ENCODE results near the gene PYM1. TPM values are rescaled to one million over a fixed set of nuclear protein-coding genes. Genes with fewer than 3 reads are reported as not detected.
"Not testable (repeated sequence)": the region's sequence is repeated elsewhere in the genome, so short reads cannot be mapped to it uniquely, and the experiment has no call there.

Gene PYM1
- total RNA-seq, 1 donor from 2014 or later = 20.0 TPM

GRCh38 chr12:55938826-55939501 is 11.3 kb upstream of the PYM1 start:
- DNase-seq = no peak

- DNase-seq = no peak
Observed at GRCh38 chr12:55937981-55938380, 10.3 kb upstream of the PYM1 start.

GRCh38 chr12:55935738-55936151 is 8.1 kb upstream of the PYM1 start:
- DNase-seq = no peak

GRCh38 chr12:55934773-55935172 is 7.1 kb upstream of the PYM1 start:
- no peak for DNase-seq

GRCh38 chr12:55933799-55934742 is 6.4 kb upstream of the PYM1 start:
- no peak for DNase-seq

GRCh38 chr12:55933169-55933798 is 5.6 kb upstream of the PYM1 start:
- DNase-seq = no peak

- DNase-seq = peak; percentile 7
Observed at GRCh38 chr12:55932551-55932910, 4.8 kb upstream of the PYM1 start.

GRCh38 chr12:55931780-55932550 is 4.3 kb upstream of the PYM1 start:
- peak; percentile 27 for DNase-seq

- no peak for DNase-seq
Observed at GRCh38 chr12:55931317-55931779, 3.7 kb upstream of the PYM1 start.

- peak; percentile 6 for DNase-seq
Observed at GRCh38 chr12:55930771-55931316, 3.1 kb upstream of the PYM1 start, which contains the start of gene DGKA. Gene DGKA (plus strand): TSS chr12:55931162. CDS start chr12:55936504, 5,342 bp downstream.

GRCh38 chr12:55929306-55929791 is 1.7 kb upstream of the PYM1 start:
- no peak for DNase-seq

- DNase-seq = peak; percentile 84
Observed at GRCh38 chr12:55926738-55927587, 731 bp downstream of the PYM1 start.

GRCh38 chr12:55925870-55926737 is 1.6 kb downstream of the PYM1 start:
- no peak for DNase-seq

GRCh38 chr12:55925371-55925770 is 2.3 kb downstream of the PYM1 start:
- no peak for DNase-seq

- DNase-seq = not testable (repeated sequence)
Observed at GRCh38 chr12:55923648-55924047, 4.0 kb downstream of the PYM1 start.

- DNase-seq = no peak
Observed at GRCh38 chr12:55922126-55922525, 5.6 kb downstream of the PYM1 start.

- DNase-seq = not testable (repeated sequence)
Observed at GRCh38 chr12:55919032-55919431, 8.7 kb downstream of the PYM1 start.

GRCh38 chr12:55915482-55915859 is 12.2 kb downstream of the PYM1 start:
- no peak for DNase-seq

GRCh38 chr12:55912908-55913307 is 14.8 kb downstream of the PYM1 start:
- no peak for DNase-seq

- DNase-seq = no peak
Observed at GRCh38 chr12:55909513-55909884, 18.2 kb downstream of the PYM1 start.
